Psoas muscle (tissue), 8 donors: ENCODE measurements around the gene RAI1. TPM values are rescaled to one million over a fixed set of nuclear protein-coding genes. Genes with fewer than 3 reads are reported as not detected.

Source experiments
- ATAC-seq, 4 donors: fragments of 200-7000 bp; cut with Tn5 transposase; one replicate each; pipeline ENCODE4 v1.9.1; 2020; ENCODE audit warnings: moderate library complexity in 3 of 4, mild to moderate bottlenecking in 2 of 4
- DNase-seq, 2 donors: peaks; one replicate each; pipeline ENCODE4 v3.0.0-alpha.2; 2020
- H3K27ac ChIP-seq: fragments of 200-600 bp; one replicate; pipeline ENCODE4 v1.8.0; 2022
- H3K27me3 ChIP-seq, 3 donors: fragments of 200-600 bp in 1 of 3; one replicate each; pipeline versions ENCODE4 v1.6.1 to v1.8.0; 2013 to 2022; ENCODE audit warnings: low read length in 2 of 3, mild to moderate bottlenecking in 2 of 3, moderate library complexity in 1 of 3; ENCODE audit not compliant: insufficient read depth in 3 of 3
- H3K36me3 ChIP-seq, 2 donors: fragments of 200-600 bp in 1 of 2; one replicate each; pipeline versions ENCODE4 v1.6.1 to v1.8.0; 2013 to 2022; ENCODE audit warnings: low read depth in 1 of 2, mild to moderate bottlenecking in 1 of 2, moderate library complexity in 1 of 2; ENCODE audit not compliant: insufficient read depth in 1 of 2
- H3K4me1 ChIP-seq: fragments of 200-600 bp; one replicate; pipeline ENCODE4 v1.8.0; 2022
- H3K4me3 ChIP-seq: fragments of 200-600 bp; one replicate; pipeline ENCODE4 v1.8.0; 2022; ENCODE audit warnings: mild to moderate bottlenecking
- H3K9me3 ChIP-seq: fragments of 200-600 bp; one replicate; pipeline ENCODE4 v1.8.0; 2022
- CTCF ChIP-seq: fragments of 200-600 bp; IDR thresholded peaks from one replicate; pipeline ENCODE4 v1.8.0; 2022; ENCODE audit warnings: antibody characterized with exemption
- WGBS, 3 donors: extraction: QIAGEN DNeasy Blood & Tissue Kit; methylation state at CpG; one replicate each; pipeline versions ENCODE4 v1.1.6 to v1.1.7; 2013; 5-methylcytosine and 5-hydroxymethylcytosine counted together
- intact Hi-C, 2 donors: fragments of 100-400 bp; cut with DNase I; formaldehyde crosslinking; loops; one replicate each; pipeline versions ENCODE4 v1.11.0 to v1.14.2; 2022
- polyA plus RNA-seq, 3 donors: library from polyadenylated mRNA; stranded (reverse); fragments of 200-250 nt; gene quantifications; one replicate each; pipeline ENCODE4 v1.2.3, GENCODE V29; 2013
- total RNA-seq, 4 donors: library from RNA; stranded (reverse); fragmentation: NEBNext Ultra II Directional in 2 of 4; extraction: Animal tissue kit (Norgen Biotek cat#: 25700) in 2 of 4; gene quantifications; one replicate each; pipeline versions ENCODE4 v1.2.1 to v1.2.4, GENCODE V29; 2021 to 2023
- donor health status: healthy with polysubstance abuse.
- donor health status: DM: no; HTN: no; CAD: no; lungs with moderate emphysema.
- donor health status: Bipolar disorder and iron deficiency.
- donor health status: healthy.
- donor health status: DM: yes; HTN: yes; CAD: no.
- donor health status: DM: no; HTN: no; CAD: no.
- donor health status: DM: no; HTN: no; CAD: no.
- donor health status: DM: yes; HTN: yes; CAD: no.

RAI1 gene
- total and polyA plus RNA-seq, 7 donors, result 4.0 to 9.0 (median 7.1) TPM

DNA sequence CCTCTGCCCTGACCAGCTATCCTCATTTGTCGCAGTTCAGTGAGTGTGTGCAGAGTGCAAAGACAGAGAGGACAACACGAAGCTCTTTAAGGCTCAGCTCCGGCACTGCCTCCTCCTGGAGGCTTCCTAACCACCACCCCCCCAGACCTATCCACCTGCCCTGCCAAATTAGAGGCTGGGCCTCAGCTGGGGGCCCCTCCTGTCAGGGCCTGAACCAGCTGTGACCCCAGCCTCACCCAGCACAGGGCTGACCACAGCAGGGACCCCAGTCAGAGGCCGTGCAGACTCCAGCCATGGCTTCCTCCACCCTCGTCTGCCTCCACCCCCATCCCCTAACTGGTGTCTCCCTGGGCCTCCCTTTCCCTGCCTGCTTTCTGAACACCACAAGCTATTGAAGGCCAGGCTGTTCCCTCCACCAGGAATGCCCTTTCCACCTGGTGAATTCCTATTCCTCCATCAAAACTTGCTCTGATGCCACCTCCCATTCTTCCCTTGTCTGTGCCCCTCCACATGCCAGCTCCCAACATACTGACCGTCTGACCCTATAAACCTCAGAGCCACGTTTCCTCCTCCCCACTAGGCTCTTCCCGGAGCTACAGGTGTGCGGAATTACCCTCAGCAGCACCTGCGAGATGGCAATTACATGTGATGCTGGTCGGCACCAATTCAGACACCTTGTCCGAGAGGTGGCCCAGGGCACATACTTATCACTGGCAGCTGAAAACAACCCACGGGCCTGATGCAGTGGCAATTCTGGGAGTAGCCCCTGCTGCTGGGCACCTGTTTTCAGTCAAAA, 146.8 kb downstream of the RAI1 start:
- H3K36me3 ChIP-seq, result no peaks in the 10 kb centered on the region
- TF ChIP-seq CTCF, result no peak
- H3K9me3 ChIP-seq, result no peaks in the 10 kb centered on the region
- no peak overlapping the region for H3K4me3 ChIP-seq
- DNase-seq, result no peak
- H3K27me3 ChIP-seq, result no peaks in the 10 kb centered on the region
- peaks cover 52% of the 10 kb centered on the region for H3K4me1 ChIP-seq
- H3K27ac ChIP-seq, result peak overlapping the region; percentile 92
- ATAC-seq, result no peak
- intact Hi-C loops, result no loop called here
- WGBS, 3 donors, result 85 to 86% (median 86%) methylated on average over 13 of the region's 13 CpGs

- Histone ChIP-seq H3K9me3 (no peaks in the 10 kb centered on the region), H3K36me3 (no peaks in the 10 kb centered on the region), H3K4me1 (peaks cover 46% of the 10 kb centered on the region), H3K4me3 (no peak overlapping the region), H3K27me3 (no peaks in the 10 kb centered on the region), H3K27ac (peak overlapping the region; percentile 74)
- DNase-seq (no peak), ATAC-seq (no peak)
- intact Hi-C loops, result no loop called here
- no peak for TF ChIP-seq CTCF
- 62 to 91% (median 64%) methylated on average over 2 of the region's 2 CpGs for WGBS, 3 donors
These were observed 149.0 kb downstream of the RAI1 start for GRCh38 chr17:17830269-17830567.

GRCh38 chr17:17830740-17831207, 149.5 kb downstream of the RAI1 start:
- DNase-seq, result peak in 1 of 2 donors; percentile 68
- ATAC-seq, result peak; percentile 31 to 85 (median 54)
- Histone ChIP-seq H3K27ac (peak overlapping the region; percentile 74), H3K9me3 (no peaks in the 10 kb centered on the region), H3K27me3 (no peaks in the 10 kb centered on the region), H3K4me3 (no peak overlapping the region), H3K36me3 (no peaks in the 10 kb centered on the region), H3K4me1 (peaks cover 46% of the 10 kb centered on the region)
- TF ChIP-seq CTCF, result no peak
- 23 to 36% (median 28%) methylated on average over 6 of the region's 6 CpGs for WGBS, 3 donors
- intact Hi-C loops, result no loop called here

GRCh38 chr17:17831208-17832031, 150.2 kb downstream of the RAI1 start:
- H3K4me1 ChIP-seq, result peaks cover 41% of the 10 kb centered on the region
- ATAC-seq, result no peak
- no peaks in the 10 kb centered on the region for H3K9me3 ChIP-seq
- H3K36me3 ChIP-seq, result no peaks in the 10 kb centered on the region
- H3K4me3 ChIP-seq, result no peak overlapping the region
- WGBS, 3 donors, result 36 to 71% (median 52%) methylated on average over 12 of the region's 12 CpGs
- no peaks in the 10 kb centered on the region for H3K27me3 ChIP-seq
- intact Hi-C loops, result no loop called here
- H3K27ac ChIP-seq, result peak overlapping the region; percentile 74
- DNase-seq, result no peak
- no peak for TF ChIP-seq CTCF
